Type B pancreatic cell (in vitro differentiated cells): ENCODE measurements around the gene TPH2. TPM values are rescaled to one million over a fixed set of nuclear protein-coding genes. Genes with fewer than 3 reads are reported as not detected.

Experiments
- DNase-seq: peaks from one replicate; pipeline ENCODE4 v3.0.0; 2021; ENCODE audit warnings: mixed read lengths; ENCODE audit not compliant: unreplicated experiment; ENCODE audit errors: extremely low spot score
- H3K27ac Mint-ChIP-seq: 2 replicates; pipeline ENCODE4 v1.8.0; 2021; ENCODE audit warnings: mild to moderate bottlenecking, mixed read lengths
- H3K27me3 Mint-ChIP-seq: 2 replicates; pipeline ENCODE4 v1.8.0; 2021; ENCODE audit warnings: mixed read lengths
- H3K36me3 Mint-ChIP-seq: 2 replicates; pipeline ENCODE4 v1.8.0; 2021; ENCODE audit warnings: mixed read lengths
- H3K4me1 Mint-ChIP-seq: one replicate; pipeline ENCODE4 v1.8.0; 2021; ENCODE audit warnings: mixed read lengths; ENCODE audit not compliant: unreplicated experiment
- H3K4me3 Mint-ChIP-seq: 2 replicates; pipeline ENCODE4 v1.8.0; 2021; ENCODE audit warnings: mild to moderate bottlenecking, mixed read lengths
- H3K9me3 Mint-ChIP-seq: 2 replicates; pipeline ENCODE4 v1.8.0; 2021; ENCODE audit warnings: mixed read lengths
- total RNA-seq: library from RNA; stranded (reverse); gene quantifications from 2 replicates; pipeline ENCODE4 v1.2.1, GENCODE V29; 2021; ENCODE audit warnings: low replicate concordance
- TF ChIP-seq, protein P1 (sequence below): fragments of 200-600 bp; sonication (generic); conservative IDR thresholded peaks from 2 replicates; pipeline ENCODE4 v1.5.0; 2021; ENCODE audit warnings: antibody characterized with exemption, mild to moderate bottlenecking

The TPH2 gene
- total RNA-seq, 1 donor from 2014 or later, result not detected

DNA sequence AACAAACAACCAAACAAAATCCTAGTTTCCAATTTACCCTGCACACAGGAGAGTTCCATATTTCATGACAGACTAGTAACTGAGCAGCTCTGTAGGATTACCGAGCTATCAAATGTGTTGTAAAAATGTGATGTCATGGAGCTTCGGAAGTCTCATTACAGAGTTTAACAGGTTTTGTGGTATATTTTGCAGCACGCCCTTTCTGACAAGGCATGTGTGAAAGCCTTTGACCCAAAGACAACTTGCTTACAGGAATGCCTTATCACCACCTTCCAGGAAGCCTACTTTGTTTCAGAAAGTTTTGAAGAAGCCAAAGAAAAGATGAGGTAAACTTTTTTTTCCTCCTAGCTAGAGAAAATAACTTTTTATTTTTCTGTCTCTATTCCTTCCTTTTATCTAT lies 92.4 kb downstream of the TPH2 start:
- H3K4me1 Mint-ChIP-seq, result peaks cover 10% of the 10 kb centered on the region

DNA sequence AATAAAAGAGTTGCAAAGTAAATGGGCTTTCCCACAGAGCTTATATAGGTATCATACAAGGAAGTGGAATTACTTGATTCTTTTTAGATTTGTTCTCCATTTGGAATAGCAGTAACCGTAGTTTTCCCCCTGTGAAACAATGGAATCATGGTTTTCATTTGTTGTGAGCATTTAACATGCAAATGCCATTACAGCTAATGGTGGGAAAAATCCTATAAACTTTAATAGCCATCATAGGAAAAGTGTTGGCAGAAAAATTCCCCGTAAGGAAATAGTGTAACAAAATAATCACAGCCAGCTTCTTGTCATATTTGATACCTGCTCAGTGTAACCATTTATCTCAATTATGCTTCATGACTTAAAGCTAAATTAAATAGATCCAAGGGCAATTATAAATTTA lies 95.3 kb downstream of the TPH2 start:
- Mint-ChIP-seq H3K27me3 (peaks cover 4% of the 10 kb centered on the region), H3K36me3 (no peaks in the 10 kb centered on the region)
- no peak for DNase-seq

More for the DNA sequence above, 92.4 kb downstream of the TPH2 start:
- no peaks in the 10 kb centered on the region for H3K9me3 Mint-ChIP-seq
- H3K27ac Mint-ChIP-seq, result no peak overlapping the region
- H3K4me3 Mint-ChIP-seq, result no peak overlapping the region
- no peaks in the 10 kb centered on the region for H3K36me3 Mint-ChIP-seq
- no peak for DNase-seq
- TF ChIP-seq, protein P1, sequence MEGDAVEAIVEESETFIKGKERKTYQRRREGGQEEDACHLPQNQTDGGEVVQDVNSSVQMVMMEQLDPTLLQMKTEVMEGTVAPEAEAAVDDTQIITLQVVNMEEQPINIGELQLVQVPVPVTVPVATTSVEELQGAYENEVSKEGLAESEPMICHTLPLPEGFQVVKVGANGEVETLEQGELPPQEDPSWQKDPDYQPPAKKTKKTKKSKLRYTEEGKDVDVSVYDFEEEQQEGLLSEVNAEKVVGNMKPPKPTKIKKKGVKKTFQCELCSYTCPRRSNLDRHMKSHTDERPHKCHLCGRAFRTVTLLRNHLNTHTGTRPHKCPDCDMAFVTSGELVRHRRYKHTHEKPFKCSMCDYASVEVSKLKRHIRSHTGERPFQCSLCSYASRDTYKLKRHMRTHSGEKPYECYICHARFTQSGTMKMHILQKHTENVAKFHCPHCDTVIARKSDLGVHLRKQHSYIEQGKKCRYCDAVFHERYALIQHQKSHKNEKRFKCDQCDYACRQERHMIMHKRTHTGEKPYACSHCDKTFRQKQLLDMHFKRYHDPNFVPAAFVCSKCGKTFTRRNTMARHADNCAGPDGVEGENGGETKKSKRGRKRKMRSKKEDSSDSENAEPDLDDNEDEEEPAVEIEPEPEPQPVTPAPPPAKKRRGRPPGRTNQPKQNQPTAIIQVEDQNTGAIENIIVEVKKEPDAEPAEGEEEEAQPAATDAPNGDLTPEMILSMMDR, result no peak
- peaks cover 4% of the 10 kb centered on the region for H3K27me3 Mint-ChIP-seq

DNA sequence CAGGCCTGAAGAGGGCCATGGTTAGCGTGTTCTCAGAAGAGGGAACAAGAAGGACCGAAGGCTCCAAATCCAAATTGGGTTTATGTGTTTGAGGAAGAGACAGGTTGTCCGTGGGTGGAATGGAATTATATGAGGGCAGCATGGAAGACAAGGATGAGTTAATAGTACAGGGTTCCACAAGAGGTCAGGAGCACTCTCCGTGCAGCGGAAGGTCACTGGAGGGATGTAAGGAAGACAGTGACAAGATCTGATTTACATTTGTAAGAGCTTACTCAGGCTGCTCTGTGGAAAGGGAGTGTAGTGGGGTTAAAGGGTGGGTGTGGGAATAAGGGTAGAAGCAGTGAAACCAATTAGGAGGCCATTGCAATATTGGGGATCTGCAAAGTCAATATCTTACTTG lies 97.0 kb downstream of the TPH2 start:
- H3K27ac Mint-ChIP-seq, result no peak overlapping the region

More for the DNA sequence above, 95.3 kb downstream of the TPH2 start:
- no peak overlapping the region for H3K4me3 Mint-ChIP-seq
- H3K27ac Mint-ChIP-seq, result no peak overlapping the region
- TF ChIP-seq, protein P1, result no peak
- H3K9me3 Mint-ChIP-seq, result no peaks in the 10 kb centered on the region
- H3K4me1 Mint-ChIP-seq, result peaks cover 20% of the 10 kb centered on the region

GRCh38 chr12:72036393-72036792 lies 97.7 kb downstream of the TPH2 start:
- no peak for DNase-seq
- no peak overlapping the region for H3K4me3 Mint-ChIP-seq
- peaks cover 14% of the 10 kb centered on the region for H3K4me1 Mint-ChIP-seq
- TF ChIP-seq, protein P1, result no peak
- H3K27me3 Mint-ChIP-seq, result peaks cover 4% of the 10 kb centered on the region
- H3K27ac Mint-ChIP-seq, result no peak overlapping the region
- H3K36me3 Mint-ChIP-seq, result no peaks in the 10 kb centered on the region
- H3K9me3 Mint-ChIP-seq, result peaks cover 13% of the 10 kb centered on the region

More for the DNA sequence above, 97.0 kb downstream of the TPH2 start:
- TF ChIP-seq, protein P1, result no peak
- Mint-ChIP-seq H3K27me3 (peaks cover 4% of the 10 kb centered on the region), H3K4me1 (peaks cover 15% of the 10 kb centered on the region), H3K9me3 (peaks cover 13% of the 10 kb centered on the region), H3K36me3 (no peaks in the 10 kb centered on the region), H3K4me3 (no peak overlapping the region)
- no peak for DNase-seq

GRCh38 chr12:72037006-72037795 lies 98.6 kb downstream of the TPH2 start:
- Mint-ChIP-seq H3K4me1 (peaks cover 11% of the 10 kb centered on the region), H3K4me3 (no peak overlapping the region), H3K9me3 (peaks cover 13% of the 10 kb centered on the region), H3K27ac (no peak overlapping the region), H3K36me3 (no peaks in the 10 kb centered on the region), H3K27me3 (peaks cover 4% of the 10 kb centered on the region)
- DNase-seq, result no peak
- TF ChIP-seq, protein P1, result no peak
